Stimulated activated CD8-positive, alpha-beta memory T cell treated with anti-CD3 and anti-CD28 coated beads, Interleukin-12 subunit alpha, Interleukin-12 subunit beta, amount 100 ng/mL, for 1 hour (primary cell): Measurements from ENCODE around the gene GRIA4.

Experiments
- DNase-seq: peaks from one replicate; pipeline ENCODE4 v3.0.0-alpha.2; 2020; ENCODE audit warnings: low read depth

The GRIA4 gene

GRCh38 chr11:105639527-105639926 is 29.7 kb downstream of the GRIA4 start:
- no peak for DNase-seq

- no peak for DNase-seq
Measured at GRCh38 chr11:105641433-105641832, 31.6 kb downstream of the GRIA4 start.

- no peak for DNase-seq
Measured at GRCh38 chr11:105642870-105643269, 33.0 kb downstream of the GRIA4 start.

- no peak for DNase-seq
Measured at GRCh38 chr11:105644839-105645573, 35.1 kb downstream of the GRIA4 start.

- no peak for DNase-seq
Measured at GRCh38 chr11:105647780-105648179, 37.9 kb downstream of the GRIA4 start.

- DNase-seq: no peak
Measured at GRCh38 chr11:105648762-105649161, 38.9 kb downstream of the GRIA4 start.

- no peak for DNase-seq
Measured at GRCh38 chr11:105665281-105665680, 55.4 kb downstream of the GRIA4 start.

- DNase-seq: no peak
Measured at GRCh38 chr11:105667441-105667840, 57.6 kb downstream of the GRIA4 start.

- no peak for DNase-seq
Measured at GRCh38 chr11:105670811-105671210, 60.9 kb downstream of the GRIA4 start.

- DNase-seq: no peak
Measured at GRCh38 chr11:105673089-105673488, 63.2 kb downstream of the GRIA4 start.

- no peak for DNase-seq
Measured at GRCh38 chr11:105689631-105690030, 79.8 kb downstream of the GRIA4 start.

GRCh38 chr11:105690467-105690866 is 80.6 kb downstream of the GRIA4 start:
- no peak for DNase-seq

GRCh38 chr11:105693075-105693759 is 83.3 kb downstream of the GRIA4 start:
- no peak for DNase-seq

- DNase-seq: no peak
Measured at GRCh38 chr11:105696000-105696399, 86.1 kb downstream of the GRIA4 start.

GRCh38 chr11:105697291-105697690 is 87.4 kb downstream of the GRIA4 start:
- DNase-seq: no peak

- no peak for DNase-seq
Measured at GRCh38 chr11:105699203-105699602, 89.3 kb downstream of the GRIA4 start.

GRCh38 chr11:105700271-105700670 is 90.4 kb downstream of the GRIA4 start:
- DNase-seq: no peak

- DNase-seq: no peak
Measured at GRCh38 chr11:105701098-105701497, 91.2 kb downstream of the GRIA4 start.

GRCh38 chr11:105705786-105706530 is 96.1 kb downstream of the GRIA4 start:
- no peak for DNase-seq

GRCh38 chr11:105713106-105713505 is 103.2 kb downstream of the GRIA4 start:
- DNase-seq: no peak

- DNase-seq: no peak
Measured at GRCh38 chr11:105713696-105714095, 103.8 kb downstream of the GRIA4 start.

GRCh38 chr11:105718641-105719040 is 108.8 kb downstream of the GRIA4 start:
- no peak for DNase-seq
